ENCODE measurements around the gene CDK5R1. TPM values are rescaled to one million over a fixed set of nuclear protein-coding genes. Genes with fewer than 3 reads are reported as not detected.

The CDK5R1 gene
- total RNA-seq, 2 donors from 2014 or later, result 0.93 to 1.3 TPM

DNA sequence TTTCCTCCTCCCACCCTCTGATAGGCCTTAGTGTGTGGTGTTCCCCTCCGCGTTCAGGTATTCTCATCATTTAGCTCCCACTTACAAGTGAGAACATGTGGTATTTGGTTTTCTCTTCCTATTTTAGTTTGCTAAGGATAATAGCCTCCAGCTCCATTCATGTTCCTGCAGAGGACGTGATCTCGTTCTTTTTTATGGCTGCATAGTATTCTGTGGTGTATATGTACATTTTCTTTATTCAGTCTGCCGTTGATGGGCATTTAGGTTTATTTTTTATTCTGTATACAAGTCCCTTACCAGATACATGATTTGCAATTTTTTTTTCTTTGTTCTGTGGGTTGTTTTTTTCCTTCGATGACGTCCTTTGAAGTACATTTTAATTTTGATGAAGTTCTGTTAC lies 18.8 kb upstream of the CDK5R1 start:
- intact Hi-C loops (cut with DNase I), result no loop called here
- no peak for DNase-seq (ENCODE audit: low spot score)

DNA sequence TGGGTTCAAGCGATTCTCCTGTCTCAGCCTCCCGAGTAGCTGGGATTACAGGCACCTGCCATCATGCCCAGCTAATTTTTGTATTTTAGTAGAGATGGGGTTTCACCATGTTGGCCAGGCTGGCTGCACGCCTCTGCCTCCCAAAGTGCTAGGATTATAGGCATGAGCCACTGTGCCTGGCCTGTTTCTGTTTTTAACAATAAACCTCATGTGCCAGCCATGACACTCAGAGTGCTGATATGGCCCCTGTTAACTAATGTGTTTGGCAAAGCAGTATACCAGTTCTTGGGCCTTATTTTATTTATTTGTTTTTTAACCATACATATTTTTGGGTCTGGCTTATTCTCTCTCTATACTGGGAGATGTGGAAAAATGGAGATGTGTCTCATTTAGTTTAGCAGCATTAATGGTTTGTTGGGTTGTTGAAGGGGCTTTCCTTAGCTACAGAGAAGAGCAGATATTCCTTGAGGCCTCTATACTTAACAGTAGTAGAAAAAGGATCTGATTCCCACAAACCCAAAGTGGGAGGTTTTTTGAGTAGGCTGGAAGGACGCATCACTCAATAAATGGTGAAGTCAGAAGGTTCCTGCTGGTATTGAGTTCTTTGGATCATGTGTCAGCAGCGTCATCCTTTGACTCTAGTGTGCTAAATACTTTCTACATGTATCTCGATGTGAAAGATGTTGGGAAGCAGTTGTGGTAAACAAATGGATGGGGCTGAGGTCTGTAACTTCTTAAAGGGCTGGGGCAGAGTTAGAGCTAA lies 16.2 kb upstream of the CDK5R1 start:
- DNase-seq (ENCODE audit: low spot score), result no peak
- intact Hi-C loops (cut with DNase I), result no loop called here

DNA sequence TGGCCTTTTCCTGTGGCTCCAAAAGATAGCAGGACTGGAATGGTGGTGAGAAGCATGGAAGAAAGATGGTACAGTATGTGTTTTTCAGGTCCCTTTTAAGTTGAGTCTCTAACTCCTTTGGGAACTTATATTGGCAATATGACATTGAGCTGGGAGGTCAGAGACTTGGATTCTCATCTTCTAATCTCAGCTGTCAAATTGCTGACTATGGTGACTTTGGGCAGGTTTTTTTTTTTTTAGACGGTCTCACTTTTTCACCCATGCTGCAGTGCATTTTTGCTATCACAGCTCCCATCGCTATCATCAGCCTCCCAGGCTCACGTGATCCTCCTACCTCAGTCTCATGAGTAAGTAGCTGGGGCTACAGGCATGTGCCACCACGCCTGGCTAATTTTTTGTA lies 15.1 kb upstream of the CDK5R1 start:
- intact Hi-C loops (cut with DNase I), result no loop called here
- DNase-seq (ENCODE audit: low spot score), result no peak

DNA sequence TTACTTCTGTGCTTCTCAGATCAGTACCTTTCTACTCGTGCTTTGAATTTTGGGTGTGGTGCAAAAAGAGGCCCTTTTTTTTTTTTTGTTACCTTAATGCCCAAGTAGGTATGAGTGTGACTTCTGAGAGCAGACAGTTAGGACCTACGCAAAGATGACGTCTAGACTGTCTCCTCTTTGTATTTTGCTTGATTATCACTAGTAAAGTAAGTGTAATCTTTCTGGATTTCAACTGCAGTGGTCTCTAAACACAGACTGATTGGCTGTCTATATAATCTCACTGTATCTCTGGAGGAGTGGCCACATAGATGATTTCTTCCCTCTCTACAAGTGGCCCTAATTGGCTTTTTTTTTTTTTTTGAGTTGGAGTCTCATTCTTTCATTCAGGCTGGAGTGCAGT lies 11.5 kb upstream of the CDK5R1 start:
- DNase-seq (ENCODE audit: low spot score), result no peak
- intact Hi-C loops (cut with DNase I), result no loop called here

DNA sequence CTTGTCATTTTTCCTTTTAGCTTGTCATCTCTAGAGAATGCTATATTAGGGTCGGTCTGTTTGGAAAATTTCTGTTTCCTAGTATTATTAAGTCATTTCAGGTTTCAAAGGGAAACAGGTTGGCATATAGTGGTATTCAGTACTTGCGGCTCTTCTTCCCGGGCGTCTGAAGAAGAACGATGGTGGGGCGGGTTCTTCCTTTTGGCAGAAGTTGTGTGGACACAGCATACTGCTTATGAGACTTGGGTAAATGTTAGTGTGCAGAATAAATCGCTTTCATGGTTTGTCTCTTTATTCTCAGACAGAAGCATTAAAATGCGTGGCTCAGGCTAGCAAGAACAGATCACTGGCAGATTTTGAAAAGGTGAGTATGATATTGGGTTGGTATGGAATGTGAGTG lies 9.6 kb upstream of the CDK5R1 start:
- intact Hi-C loops (cut with DNase I), result no loop called here
- no peak for DNase-seq (ENCODE audit: low spot score)

DNA sequence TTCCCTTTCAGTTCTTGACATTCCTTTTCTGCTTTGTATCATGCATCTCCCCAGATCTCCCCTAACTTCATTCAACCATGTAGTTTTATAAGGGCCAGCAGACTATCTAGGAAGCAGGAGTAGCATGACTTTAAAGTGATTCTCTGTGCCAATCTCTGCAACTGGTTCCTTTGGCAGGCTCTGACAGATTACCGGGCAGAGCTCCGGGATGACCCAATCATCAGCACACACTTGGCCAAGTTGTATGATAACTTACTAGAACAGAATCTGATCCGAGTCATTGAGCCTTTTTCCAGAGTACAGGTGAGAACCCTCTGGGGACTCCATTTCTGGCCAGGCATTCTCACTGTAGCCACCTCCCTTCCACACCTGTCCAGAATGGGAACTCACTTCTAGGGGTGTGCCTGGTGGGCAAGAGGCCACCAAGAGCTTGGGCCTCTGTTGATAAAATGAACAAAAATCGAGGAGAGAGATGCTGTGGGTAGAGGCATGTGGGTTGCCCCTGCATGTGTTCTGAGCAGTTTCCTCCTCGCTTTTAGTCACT lies 7.6 kb upstream of the CDK5R1 start:
- intact Hi-C loops (cut with DNase I), result no loop called here
- no peak for DNase-seq (ENCODE audit: low spot score)

DNA sequence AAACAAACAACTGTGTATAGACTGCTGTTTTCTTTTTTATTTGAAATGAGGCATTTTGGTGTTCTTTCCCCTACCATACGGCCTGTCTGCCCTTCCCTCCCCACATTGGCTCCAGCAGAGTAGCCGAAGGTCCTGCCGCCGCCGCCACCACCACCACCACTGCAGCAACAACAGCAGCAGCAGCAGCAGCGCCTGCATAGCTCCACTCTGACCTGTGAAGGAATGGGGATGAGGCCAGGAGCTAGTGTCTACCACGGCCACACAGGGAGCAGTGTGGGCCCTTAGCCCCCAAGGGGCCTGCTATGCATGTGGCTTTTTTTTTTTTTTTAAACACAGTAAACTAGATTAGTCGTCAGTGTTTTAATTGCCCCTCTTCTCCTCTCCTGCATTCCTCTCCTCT lies 5.6 kb upstream of the CDK5R1 start:
- intact Hi-C loops (cut with DNase I), result loop anchor here in 1 of 2 donors (10.0 kb wide), 1 partner anchor 274 kb away; no protein-coding TSS in a partner anchor
- DNase-seq (ENCODE audit: low spot score), result no peak

DNA sequence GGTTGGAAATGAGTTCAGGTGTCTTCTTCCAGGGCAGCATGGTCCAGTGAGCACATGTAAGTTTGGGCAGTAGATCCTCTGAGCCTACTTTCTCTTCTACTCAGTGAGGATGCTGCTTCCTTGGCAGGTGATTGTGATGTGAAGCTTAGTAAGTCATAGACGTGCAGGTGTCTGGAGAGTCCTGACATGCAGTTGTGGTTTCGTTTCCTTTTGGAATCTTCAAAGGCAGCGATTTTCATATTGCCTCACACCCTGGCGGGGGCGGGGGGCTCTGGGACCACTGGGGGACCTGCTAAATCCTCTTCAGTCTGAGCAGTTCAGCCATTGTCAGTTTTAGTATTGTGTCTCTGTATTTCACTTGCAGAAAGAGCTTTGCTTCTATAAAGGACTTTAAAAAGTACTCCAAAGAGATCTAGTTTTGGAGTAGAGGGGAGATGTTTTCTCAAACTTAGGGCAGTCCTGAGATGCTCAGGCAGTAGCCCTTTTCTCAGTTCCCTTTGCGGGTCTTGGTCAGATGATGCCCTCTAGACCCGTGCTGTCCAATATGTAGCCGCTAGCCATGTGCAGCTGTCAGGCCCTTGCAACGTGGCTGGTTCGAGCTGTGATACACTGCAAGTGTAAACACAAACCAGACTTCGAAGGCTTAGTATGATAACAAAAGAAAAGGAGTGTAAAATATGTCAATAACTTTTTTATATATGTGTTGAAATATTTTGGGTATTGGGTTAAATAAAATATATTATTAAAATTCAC lies 4.0 kb upstream of the CDK5R1 start:
- DNase-seq (ENCODE audit: low spot score), result no peak
- intact Hi-C loops (cut with DNase I), result loop anchor here in 1 of 2 donors (10.0 kb wide), 1 partner anchor 272 kb away; no protein-coding TSS in a partner anchor

DNA sequence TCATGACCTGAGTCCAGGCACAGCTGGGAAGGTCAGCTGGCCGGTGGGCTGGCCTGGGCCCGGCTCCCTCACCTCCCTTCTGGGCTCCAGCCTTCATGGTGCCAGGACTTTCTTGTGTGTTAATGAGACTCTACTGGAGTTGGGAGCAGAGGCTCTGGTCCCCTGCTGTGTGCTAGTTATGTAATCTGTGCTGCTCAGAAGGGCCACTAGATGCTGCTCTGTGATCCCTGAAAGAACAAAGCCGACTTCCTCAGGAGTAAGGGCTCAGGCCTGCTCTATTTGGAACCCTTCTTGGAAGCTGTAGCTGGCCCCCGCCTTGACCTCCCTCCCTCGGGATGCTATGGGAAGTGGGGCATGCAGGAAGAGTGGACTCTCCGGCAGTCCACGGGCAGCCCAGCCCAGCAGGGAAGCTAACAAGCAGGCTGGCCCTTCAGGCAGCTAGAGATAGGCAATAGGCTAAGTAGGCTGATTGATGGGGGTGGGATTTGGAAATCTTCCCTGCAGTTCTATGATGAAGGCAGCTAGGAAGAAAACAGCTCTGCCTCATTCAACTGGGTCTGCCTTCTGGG lies 3.3 kb upstream of the CDK5R1 start:
- DNase-seq (ENCODE audit: low spot score), result peak; percentile 89
- intact Hi-C loops (cut with DNase I), result loop anchor here in 1 of 2 donors (10.0 kb wide), 1 partner anchor 271 kb away; no protein-coding TSS in a partner anchor

DNA sequence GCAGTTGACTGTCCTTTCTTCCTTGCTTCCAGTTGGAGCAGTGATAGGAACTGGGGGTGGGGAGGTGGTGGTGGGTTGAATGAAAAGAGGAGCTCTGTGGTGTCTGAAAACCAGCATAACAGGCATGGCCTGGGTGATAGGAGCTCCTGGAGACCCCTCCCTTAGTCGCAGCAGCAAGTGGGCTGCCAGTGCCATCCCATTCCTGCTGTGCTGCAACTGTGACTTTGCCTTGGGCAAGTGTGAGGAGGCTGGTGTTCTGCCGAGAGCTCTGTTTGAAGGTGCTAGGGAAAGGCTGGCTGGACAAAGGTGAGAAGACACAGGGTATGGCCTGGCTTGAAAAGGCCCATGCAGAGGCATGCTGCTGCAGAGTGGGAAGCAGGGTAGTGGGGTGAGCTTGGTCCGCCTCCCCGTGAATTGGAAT lies 2.7 kb upstream of the CDK5R1 start:
- intact Hi-C loops (cut with DNase I), result loop anchor here in 1 of 2 donors (10.0 kb wide), 1 partner anchor 271 kb away; no protein-coding TSS in a partner anchor
- DNase-seq (ENCODE audit: low spot score), result no peak

DNA sequence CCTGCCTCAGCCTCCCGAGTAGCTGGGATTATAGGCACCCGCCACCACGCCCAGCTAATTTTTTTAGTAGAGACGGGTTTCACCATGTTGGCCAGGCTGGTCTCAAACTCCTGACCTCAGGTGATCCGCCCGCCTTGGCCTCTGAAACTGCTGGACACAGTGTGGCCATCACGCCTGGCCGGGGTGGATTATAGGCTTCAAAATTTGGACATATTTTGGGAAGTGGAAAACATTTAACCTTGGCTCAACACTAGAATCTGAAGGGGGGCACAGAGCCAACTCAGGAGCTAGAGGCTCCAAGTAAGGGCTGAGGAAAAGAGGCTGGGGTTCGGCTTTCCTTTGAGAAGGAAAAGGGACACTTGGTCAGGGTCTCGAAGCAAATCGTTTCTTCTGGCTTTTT lies 2.2 kb upstream of the CDK5R1 start:
- no peak for DNase-seq (ENCODE audit: low spot score)
- intact Hi-C loops (cut with DNase I), result loop anchor here (5.0 to 10.0 kb wide), 2 partner anchors 270 to 748 kb away; no protein-coding TSS in a partner anchor

DNA sequence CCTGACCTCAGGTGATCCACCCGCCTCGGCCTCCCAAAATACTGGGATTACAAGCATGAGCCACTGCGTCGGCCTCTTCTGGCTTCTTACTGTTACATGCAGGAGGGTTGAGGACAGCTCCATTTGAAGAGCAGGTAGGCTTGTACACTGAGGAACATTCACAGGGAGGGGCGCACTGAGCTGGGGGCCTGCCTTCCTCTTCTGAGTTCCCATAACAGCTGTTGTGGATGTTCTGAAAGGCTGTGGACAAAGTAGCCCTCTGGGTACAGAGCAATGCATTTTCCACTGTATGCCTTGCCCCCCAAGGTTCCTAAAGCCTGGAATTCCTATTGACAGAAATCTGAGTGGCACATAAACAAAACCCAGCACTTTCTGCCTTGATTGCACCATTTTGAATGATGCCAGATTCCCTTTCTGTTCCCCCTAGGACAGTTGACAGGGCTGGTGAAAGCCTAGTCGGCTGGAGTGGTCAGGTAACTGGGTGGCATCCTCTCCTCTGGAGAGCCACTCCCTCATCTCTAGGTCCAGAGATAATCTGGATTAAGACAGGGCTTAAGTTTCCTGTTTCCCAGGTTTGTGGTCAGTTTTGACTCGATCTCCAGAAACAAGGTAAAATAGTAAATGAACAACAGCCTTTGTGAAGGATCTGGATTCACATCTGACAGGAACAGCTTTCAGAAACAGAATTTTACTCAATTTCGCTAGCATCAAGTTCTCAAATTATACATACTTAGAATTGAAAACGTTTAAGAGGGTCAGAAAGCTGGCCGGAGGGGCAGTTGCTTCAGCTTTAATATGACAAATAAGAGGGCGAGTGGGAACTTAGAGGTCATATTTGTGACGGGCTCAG lies 1.3 kb upstream of the CDK5R1 start:
- intact Hi-C loops (cut with DNase I), result loop anchor here (5.0 to 10.0 kb wide), 2 partner anchors 269 to 747 kb away; no protein-coding TSS in a partner anchor
- no peak for DNase-seq (ENCODE audit: low spot score)

DNA sequence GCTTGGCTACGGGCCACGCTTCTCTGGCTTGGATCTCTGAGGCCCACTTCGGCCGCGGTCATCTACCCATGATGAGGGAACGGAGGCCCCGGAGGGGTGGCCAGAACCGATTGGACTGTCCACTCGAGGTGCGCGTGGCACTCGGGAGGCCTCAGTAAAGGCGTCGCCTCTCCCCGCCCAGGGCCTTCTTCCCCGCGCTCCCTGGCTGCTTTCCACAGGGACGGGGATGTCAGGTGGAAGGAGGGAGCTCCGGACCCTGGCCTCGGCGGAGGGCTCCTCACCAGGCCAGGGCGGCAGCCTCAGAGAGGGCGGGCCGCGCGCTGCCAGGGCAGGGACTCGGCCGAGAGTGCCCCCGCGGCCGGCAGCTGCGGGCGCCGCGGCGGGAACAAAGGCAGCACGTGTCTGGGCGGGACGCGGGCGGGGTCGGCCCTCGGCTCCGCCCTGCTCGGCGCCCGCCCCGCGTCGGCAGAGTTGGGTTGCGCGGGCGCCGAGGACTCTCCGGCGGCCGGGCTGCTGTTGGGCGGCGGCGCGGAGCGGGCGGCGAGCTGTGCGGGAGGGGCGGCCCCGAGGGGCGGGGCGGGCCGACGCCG lies 587 bp upstream of the CDK5R1 start:
- intact Hi-C loops (cut with DNase I), result loop anchor here (5.0 to 10.0 kb wide), 2 partner anchors 269 to 746 kb away; no protein-coding TSS in a partner anchor
- DNase-seq (ENCODE audit: low spot score), result peak; percentile 87

DNA sequence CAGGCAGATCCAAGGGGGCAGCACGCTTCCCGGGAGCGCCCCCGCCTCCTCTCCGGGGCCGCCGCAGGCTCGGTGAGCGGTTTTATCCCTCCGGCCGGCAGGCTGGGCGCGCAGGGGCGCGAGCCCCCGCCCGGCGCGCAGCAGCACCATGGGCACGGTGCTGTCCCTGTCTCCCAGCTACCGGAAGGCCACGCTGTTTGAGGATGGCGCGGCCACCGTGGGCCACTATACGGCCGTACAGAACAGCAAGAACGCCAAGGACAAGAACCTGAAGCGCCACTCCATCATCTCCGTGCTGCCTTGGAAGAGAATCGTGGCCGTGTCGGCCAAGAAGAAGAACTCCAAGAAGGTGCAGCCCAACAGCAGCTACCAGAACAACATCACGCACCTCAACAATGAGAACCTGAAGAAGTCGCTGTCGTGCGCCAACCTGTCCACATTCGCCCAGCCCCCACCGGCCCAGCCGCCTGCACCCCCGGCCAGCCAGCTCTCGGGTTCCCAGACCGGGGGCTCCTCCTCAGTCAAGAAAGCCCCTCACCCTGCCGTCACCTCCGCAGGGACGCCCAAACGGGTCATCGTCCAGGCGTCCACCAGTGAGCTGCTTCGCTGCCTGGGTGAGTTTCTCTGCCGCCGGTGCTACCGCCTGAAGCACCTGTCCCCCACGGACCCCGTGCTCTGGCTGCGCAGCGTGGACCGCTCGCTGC lies 832 bp downstream of the CDK5R1 start:
- DNase-seq (ENCODE audit: low spot score), result peak; percentile 83
- intact Hi-C loops (cut with DNase I), result loop anchor here (5.0 to 10.0 kb wide), 2 partner anchors 267 to 745 kb away; no protein-coding TSS in a partner anchor

DNA sequence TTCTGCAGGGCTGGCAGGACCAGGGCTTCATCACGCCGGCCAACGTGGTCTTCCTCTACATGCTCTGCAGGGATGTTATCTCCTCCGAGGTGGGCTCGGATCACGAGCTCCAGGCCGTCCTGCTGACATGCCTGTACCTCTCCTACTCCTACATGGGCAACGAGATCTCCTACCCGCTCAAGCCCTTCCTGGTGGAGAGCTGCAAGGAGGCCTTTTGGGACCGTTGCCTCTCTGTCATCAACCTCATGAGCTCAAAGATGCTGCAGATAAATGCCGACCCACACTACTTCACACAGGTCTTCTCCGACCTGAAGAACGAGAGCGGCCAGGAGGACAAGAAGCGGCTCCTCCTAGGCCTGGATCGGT lies 1.4 kb downstream of the CDK5R1 start:
- DNase-seq (ENCODE audit: low spot score), result no peak
- intact Hi-C loops (cut with DNase I), result loop anchor here (5.0 to 10.0 kb wide), 2 partner anchors 267 to 744 kb away; no protein-coding TSS in a partner anchor

DNA sequence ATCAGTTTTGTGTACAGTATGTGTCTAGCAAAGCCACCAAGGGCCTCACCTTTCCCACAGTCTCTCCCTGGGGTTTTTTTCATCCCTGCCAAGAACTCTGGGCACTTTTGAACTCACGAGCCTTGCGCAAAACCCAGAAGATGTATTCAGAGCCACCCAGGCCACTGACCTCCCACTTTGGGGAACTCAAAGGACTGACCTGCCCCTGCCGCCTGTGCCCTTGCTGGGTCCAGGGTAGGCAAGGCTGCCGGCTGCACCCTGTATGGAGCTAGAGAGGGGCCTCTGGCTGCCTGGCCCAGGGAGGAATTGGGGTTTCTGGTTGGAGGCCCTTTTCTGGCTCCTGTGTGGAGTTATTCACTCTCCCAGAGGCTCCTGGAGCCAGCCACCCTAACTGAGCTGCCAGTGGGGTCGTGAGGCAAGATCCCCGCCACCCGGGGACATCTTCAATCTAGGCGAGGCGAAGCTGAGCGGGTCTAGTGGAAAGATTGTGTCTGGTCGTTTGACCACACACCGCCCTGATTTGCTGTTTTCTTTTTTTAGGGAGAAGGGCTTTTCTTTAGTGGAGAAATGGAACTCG lies 1.9 kb downstream of the CDK5R1 start:
- intact Hi-C loops (cut with DNase I), result loop anchor here (5.0 to 10.0 kb wide), 2 partner anchors 266 to 744 kb away; no protein-coding TSS in a partner anchor
- DNase-seq (ENCODE audit: low spot score), result no peak
